HL-60/S4 (cell line): Measurements from ENCODE around the gene FCAMR.

Experiments
- in situ Hi-C: fragments of 300-500 bp; cut with MboI; formaldehyde crosslinking; loops from 2 replicates; pipeline ENCODE4 v1.14.3; 2022; ENCODE audit warnings: low sequenced_read_pairs

The FCAMR gene, protein sequence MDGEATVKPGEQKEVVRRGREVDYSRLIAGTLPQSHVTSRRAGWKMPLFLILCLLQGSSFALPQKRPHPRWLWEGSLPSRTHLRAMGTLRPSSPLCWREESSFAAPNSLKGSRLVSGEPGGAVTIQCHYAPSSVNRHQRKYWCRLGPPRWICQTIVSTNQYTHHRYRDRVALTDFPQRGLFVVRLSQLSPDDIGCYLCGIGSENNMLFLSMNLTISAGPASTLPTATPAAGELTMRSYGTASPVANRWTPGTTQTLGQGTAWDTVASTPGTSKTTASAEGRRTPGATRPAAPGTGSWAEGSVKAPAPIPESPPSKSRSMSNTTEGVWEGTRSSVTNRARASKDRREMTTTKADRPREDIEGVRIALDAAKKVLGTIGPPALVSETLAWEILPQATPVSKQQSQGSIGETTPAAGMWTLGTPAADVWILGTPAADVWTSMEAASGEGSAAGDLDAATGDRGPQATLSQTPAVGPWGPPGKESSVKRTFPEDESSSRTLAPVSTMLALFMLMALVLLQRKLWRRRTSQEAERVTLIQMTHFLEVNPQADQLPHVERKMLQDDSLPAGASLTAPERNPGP

DNA sequence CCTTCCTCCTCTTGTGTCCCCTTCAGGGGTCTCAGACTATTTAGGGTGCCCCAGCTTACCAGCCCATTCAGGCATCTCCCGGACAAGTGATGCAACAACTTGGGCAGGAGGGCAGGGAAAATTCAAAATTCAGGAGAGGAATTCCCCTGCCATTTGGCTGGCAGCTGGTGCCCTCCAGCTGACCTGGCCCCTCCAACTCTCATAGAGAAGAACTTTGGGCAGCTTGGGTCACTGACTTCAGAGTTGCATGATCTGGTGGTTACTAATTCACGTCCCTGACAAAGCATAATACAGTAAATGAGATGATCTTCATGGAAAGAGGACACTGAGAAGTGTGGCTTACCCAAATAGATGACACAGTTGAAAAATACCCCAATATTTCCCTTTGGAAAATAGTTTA, at the start of gene FCAMR:
TSS of gene FCAMR (minus strand) at position 15 of the 400 bp plus-strand sequence. CDS start 335 bp downstream, outside the sequence.
- in situ Hi-C loops = no loop called here

DNA sequence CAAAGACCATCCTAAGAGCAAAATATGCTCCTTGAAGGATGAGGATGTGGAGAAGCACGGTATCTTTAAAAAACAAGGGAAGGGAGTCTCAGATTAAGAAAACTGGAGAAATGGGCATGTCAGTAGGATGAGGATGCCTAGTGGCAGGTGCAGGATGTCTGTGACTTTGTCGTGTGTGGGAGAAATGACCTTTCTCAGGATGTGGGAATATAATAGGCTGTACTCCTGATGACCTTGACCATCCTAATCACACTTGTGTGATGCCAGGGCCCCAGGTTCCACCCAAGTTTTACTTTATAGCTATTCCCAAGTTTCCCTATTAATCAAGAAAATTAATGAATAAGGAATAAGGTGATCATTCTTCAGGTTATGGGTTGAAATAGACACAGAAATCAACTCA, 49.4 kb upstream of the FCAMR start:
- in situ Hi-C loops = no loop called here

DNA sequence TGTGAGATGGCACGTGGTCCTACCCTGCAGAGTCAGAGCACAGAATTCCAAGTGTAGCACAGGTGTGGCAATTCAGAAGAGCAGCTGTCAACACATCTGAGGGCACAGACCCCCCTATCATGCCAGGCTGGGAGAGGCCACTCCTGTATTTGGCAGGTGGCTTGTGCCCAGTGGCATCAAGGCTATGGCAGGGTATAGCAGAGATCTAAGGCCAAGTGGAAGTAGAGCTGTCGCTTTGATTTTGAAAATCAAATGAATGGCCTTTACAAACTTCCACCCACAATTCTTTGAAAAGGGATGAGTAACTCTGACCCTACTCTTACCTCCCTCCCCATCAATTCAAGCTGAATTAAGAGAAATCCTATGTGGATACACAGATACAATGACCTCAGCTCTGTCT, 48.9 kb upstream of the FCAMR start:
- in situ Hi-C loops = no loop called here

DNA sequence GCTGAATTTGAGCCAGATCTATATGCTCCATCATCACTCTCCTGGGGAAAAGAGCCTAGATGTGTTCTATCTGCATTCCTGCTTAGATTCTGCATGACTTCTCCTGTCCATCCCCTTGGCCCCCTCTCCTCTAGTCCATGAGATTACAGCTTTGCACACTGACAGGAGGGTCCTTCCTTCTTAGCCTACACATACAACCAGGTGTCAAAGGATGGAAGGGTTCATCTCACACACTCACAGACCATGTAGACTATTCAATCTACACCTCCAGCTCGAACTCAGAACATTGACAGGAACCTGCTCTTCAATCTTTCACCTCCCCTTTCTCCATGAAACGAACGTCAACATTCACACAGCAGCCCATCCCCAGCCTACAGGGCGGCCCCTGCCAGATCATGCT, 48.4 kb upstream of the FCAMR start:
- in situ Hi-C loops = no loop called here

DNA sequence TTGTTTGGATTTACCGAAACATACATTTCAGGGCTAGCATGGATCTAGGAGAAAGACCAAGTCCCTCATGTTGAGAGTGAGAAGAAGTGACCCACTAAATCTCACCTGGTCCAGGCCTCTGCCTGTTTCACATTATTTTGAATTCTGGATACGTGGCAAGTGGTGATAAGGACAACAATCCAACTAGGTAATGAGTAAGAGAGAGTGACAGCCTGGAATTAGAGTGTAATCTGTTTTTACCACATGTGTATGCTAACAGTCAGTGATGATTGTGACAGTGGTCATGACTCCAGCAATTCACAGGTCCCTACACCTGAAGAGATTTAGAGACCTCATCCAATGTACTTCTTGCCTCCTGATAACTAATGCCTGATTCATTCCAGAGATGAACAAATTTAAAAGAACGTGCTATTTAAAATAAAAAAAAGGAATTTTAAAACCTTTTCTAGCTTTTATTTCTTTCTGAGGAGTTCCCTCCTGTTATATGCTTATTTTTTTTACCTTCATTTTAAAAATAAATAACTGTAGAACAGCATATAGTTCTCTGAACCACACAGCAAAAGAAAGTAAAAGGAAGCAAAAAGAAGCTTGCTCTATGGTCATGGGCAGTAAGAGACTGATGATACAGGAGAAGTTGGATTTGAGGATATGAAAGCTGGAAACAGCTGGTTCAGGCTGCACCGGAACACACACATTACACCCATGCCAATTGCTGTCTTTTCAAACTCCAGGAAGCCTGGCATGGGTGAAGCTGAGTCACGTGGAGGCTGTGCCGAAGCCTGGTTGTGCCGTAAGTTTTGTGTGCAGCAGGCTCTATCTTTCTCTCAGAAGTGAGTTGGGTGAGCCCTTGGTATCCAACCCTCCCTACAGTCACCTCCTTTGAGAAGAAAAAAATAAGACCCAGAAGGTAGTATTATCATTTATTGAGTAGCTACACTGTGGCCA, 47.6 kb upstream of the FCAMR start:
- in situ Hi-C loops = no loop called here

DNA sequence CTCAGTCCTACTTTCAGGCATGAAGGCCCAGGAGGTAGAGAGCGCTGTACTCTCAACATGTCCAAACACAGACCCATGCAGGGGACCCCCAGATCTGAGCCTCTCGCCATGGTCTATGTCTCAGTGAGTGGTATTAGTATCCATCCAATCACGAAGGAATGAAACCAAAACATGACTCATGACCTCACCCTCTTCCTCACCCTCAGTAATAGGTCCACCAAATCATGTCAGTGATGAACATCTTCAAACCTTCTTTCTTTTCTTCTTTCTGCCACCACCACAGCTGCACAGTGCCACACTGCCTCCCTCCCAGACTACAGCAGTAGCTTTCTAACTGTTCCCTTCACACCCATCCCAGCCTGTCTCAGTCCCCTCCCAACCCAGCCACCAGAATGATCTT, 45.5 kb upstream of the FCAMR start:
- in situ Hi-C loops = no loop called here

DNA sequence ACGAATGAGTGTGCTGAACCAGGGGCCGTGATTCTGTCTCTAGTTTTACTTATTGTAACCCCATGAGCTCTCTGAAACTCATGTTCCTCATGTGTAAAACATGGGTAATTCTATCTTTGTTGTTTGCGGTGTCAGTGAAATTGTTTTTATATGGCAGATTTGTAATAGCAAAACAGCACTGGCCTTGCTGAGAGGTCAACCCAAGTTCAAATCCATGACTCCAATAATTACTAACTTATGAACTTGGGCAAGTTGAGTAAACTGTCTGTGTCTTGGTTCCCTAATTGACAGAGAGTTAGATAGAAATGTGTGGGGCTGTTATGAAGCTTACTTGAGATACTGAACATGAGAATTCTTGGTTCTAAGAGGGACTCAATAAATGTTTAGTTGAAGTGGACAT, 44.5 kb upstream of the FCAMR start:
- in situ Hi-C loops = no loop called here

DNA sequence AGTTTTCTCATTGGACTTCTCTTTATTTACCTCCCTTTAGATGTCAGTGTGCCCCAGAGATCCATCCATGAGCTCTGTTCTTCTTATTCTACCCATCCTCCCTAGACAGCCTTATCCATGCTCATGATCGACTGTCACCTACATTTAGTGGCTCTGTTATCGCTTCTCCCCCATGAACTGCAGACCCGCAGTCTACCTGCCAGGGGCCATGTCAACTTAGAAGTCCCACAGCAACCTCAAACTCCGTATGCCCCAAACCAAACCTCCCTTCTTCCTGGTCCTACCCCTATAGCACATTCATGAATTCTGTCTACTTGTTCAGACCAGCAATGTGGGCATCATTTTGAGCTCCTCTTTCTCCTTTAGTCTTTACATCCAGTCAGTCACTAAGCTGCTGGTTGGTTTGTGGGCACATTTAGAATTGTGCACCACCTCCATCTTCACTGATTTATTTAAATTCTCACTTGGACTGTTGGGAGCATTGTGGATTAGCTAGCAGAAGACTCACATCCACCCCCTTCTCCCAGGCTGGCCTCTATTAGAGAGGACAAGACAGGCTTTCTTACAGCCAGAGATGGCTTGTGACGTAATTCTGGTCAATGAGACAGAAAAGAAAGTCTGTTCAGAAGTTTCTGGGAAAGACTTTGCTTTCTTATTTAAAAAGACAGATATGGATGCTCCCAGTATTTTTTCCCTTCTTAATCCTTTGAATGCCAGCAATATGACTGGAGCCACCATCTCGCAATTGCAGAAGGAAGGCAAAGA, 43.2 kb upstream of the FCAMR start:
- in situ Hi-C loops = no loop called here

DNA sequence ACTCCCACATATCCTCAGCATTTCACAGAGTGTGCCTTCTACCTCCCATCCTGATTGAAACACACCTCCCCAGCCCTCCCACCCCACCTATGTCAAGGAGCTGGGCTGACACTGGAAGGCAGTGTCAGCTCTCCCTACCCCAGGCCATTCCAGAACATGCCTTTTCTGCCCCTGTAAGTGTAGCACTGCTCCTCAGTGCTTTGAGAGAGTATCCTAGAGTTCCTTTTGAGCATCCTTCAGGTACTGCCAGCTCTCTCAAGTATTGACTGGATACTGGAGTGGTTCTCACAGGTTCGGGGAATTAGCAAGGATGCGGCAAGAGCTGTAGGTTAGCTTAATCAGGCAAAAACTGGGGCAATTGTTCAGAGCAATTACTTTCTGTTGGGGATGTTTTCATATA, 40.5 kb upstream of the FCAMR start:
- in situ Hi-C loops = no loop called here

DNA sequence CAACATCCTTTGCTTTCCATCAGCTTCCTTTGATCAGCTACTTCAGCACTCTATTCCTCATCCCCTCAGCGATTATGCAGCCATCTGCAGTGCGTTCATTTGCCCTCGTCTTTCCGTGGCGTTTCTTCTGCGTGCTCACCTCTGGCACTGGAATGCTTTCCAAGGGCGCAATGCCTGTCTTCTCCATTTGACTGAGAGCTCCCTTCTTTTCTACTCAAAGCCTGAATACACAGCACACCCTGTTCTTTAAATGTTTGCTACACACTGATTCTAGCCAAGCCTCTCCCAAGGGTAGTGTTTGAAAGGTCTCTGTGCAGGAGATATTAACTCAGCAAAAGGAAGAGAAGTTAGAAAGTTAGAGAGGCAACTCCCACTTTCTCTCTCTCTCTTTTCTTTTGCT, 39.7 kb upstream of the FCAMR start:
- in situ Hi-C loops = no loop called here

DNA sequence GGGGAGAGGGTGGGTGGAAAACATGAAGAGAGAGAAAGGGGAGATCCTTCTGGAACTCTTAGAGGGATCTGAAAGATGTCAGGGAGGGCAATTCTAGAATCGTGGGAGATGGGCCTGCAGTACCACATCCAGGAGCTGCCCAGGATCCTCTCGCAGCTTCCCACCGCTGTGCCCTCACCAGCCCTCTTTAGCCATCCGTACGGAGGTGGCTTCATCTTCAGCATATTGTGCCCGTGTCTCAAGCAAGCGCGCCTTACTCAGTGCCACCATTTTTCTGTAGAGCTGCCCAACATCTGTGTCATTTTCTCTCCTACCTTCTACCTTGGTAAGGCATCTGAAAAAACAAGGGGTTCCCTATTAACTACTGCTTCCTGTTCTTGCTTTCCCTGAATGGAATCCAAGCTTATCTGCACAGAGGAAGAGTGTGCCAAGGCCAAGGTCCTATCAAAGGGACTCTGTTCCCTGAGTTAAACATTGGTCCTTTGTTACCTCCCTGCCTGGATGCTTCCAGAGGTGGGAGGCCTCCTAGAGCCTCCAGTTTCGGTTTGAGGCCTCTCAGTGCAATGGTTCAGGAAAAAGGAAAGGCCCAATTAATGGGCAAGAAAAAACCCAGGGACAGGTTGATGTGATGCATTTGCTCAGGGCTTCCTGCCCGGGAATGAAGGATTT, 39.1 kb upstream of the FCAMR start:
- in situ Hi-C loops = no loop called here

DNA sequence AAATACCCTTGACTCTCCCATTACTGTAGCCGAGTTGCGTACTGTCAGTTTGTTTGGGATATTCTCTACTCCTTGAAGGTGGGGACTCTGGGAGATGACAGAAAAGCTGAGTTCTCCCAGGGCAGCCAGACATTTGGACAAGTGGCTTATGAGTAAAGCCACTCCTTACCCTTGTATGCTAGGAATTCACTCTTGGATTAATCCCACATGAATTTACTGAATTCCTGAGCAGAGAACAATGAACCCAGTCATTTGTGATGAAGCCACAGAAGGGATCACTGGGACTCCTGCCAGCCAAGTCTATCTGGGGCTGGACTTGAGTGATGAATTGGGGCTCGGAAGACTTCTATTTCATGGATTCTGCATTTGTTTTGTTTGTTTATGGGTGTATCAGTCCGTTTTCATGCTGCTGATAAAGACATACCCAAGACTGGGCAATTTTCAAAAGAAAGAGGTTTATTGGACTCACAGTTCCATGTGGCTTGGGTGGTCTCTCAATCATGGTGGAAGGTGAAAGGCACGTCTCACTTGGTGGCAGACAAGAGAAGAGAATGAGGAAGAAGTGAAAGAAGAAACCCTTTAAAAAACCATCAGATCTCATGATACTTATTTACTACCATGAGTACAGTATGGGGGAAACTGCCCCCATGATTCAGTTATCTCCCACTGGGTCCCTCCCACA, 37.2 kb upstream of the FCAMR start:
- in situ Hi-C loops = no loop called here

DNA sequence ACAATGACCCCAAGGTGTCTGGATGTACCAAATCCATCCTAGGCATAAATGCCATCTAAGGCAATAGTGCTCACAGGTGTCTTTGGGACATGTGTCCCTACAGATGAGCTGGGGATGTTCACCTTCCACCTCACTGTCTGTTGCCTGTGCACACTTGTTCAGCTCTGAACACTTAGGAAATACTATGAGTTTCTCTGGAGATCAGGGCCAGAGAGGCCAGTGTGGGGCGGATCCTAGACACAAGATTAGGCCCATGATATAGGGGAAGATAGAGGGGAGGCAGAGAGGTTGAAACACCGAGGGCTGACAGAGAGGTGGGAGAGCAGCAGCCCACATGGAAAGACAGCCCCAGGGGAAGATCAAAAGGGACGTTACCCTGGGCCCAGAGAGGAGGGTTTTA, 36.7 kb upstream of the FCAMR start:
- in situ Hi-C loops = no loop called here

DNA sequence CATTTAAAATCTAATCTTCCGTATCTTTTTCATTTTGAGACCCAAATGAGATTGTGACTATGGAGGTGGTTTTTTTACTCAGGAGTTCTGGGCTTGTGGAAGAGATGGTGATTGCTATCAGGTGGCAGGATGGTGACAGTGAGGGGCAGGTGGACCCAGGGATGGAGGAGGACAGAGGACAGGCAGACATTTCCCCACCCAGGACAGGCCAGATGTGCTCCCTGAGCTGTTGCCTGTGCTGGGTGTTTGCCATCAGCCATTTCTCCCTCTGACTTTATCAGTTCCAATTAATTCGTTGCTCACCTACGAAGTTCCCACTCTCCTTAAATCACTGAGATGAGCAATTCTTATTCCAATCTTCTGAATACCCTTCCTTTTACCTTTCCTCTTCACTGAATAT, 35.8 kb upstream of the FCAMR start:
- in situ Hi-C loops = no loop called here

DNA sequence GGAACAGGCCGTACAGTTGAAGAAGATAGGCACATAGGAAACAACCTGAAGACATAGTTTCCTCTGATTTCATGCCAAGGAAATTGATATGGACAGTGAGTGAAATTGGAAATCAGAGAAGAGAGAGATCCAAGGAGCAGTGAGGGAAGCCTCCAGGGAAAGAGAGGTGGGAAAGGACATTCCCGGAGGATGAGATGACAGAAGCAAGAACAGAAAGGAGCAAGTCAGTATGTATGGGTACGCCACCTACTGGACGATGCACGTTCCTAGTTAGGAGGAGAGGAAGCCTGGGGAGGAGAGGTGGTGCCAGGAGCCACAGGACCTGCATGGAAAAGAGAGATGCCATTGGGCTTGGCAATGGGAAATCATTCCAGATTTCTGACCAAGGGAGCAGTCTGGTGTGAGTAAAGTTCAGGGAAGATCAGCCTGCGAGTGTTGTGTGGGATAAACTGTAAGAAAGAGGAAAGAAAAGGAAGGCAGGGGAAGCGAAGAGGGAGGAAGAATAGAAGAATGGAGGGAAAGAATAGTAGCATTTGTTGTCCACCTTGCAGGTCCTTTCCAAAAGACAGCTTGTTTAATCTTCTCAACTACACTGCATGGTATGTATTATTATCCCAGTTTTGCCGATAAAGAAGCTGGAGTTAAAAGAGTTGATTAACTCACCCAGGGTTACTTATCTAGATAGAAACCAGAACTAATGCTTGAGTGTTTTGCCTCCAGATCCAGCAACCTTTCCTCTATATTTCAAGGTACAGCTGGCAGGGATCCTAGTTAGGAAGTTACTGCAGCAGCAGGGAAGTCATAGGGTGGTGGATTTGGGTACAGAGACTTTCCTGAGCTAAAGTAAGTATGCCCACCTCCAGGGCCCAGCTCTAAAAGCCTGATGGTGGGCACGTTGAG, 34.9 kb upstream of the FCAMR start:
- in situ Hi-C loops = no loop called here

DNA sequence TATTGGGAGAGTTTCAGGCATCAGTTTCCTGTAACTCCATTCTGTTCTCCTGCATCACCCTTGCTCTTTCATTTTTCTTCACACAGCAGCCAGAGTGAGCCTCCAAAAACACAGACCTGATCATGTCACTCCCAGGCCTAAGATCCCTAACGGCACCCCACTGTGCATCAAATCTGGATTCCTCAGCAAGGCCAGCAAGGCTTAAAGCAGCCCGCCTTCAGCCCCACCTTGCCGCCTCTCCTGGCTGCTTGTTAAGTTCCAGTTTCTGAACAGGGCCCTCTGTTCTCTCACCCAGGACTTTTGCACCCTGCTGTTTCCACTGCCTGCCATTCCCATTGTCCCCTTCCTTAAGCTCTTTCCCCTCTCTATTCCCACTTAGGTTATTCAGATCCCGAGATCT, 33.0 kb upstream of the FCAMR start:
- in situ Hi-C loops = no loop called here

DNA sequence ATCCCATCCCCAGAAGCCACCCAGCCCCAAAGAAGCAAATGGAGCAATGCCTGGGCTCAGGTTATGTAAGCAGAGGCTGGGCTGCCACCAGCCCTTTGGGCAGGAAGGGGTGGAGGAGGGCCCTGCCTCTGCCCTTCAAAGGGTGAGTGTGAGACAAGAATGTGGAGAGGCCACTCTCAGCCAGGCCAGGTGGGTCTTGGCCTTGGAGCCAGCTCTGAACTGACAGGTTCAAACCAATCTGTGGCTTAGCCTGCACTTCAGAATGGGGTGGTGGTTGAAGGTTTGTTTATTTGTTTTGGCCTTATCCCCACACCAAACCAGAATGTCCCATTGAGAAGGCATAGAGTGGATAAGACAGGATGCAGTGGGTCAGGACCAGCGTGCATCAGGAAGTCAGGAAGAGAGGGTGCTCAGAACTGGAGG, 32.5 kb upstream of the FCAMR start:
- in situ Hi-C loops = no loop called here

DNA sequence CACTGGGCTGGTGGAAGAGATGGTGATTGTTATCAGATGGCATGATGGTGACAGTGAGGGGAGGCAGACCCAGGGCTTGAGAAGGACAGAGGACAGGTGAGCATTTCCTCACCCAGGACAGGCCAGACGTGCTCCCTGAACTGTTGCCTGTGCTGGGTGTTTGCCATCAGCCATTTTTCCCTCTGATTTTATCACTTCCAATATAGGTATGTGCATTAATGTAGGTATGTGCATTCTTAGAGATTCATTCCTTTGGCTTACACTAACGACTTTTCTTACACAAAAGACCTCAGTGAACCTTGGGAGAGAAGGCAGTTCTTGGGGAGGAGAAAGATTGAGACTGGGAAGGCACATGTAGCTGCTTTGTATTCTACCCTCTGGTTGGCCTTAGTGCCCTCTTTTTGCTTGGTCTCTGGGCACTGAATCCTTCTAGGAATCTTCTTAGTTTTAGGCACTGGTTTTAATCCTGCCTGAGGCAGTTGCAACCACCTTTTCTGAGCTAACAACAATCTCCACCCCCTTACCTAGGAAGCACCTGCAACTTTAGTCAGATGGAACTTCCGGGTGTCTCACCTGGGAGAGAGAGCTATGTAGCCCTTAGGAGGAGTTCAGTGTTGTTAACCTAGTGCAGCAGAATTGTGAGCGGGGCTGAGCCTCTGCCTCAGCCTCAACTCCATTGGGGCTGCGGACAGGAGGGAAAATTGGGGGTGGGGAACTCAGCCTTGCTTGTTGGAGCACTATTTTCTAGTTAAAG, 31.4 kb upstream of the FCAMR start:
- in situ Hi-C loops = no loop called here
